Embryonic facial prominence (tissue), 1 donor: Measurements from ENCODE around the gene RNU4-1.
A peak's percentile ranks its signal among the peaks of the same experiment; 100 is the strongest.
"Not testable (repeated sequence)": the region's sequence is repeated elsewhere in the genome, so short reads cannot be mapped to it uniquely, and the experiment has no call there.

Experiments
- DNase-seq: peaks from one replicate; pipeline ENCODE4 v3.0.0-alpha.2; 2016; ENCODE audit errors: extremely low spot score

RNU4-1 gene

DNA sequence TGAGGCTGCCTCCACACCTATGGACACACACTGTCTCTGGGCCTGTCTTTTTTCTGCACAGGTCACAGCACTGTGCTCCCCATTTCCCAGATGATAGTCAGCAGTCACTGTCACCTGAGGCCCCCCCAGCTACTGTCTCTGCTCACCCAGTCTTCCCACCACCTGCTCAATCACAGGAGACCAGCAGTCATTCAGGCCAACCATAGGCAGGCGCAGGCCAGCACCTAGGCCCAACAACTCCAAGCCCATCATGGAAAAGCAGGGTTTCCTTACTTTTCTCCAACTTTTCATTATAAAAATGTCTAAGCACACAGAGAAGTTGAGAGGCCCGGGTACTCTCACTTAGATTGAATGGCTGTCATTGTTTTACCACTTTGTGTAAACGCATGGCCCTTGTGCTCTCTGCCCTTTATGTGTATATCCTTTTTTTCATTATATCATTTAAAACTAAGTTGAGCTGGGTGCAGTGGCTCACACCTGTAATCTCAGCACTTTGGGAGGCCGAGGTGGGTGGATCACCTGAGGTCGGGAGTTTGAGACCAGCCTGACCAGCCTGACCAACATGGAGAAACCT lies 34.6 kb downstream of the RNU4-1 start:
- no peak for DNase-seq

- DNase-seq = peak; percentile 86
These were observed 35.8 kb downstream of the RNU4-1 start for GRCh38 chr12:120257041-120257821.

DNA sequence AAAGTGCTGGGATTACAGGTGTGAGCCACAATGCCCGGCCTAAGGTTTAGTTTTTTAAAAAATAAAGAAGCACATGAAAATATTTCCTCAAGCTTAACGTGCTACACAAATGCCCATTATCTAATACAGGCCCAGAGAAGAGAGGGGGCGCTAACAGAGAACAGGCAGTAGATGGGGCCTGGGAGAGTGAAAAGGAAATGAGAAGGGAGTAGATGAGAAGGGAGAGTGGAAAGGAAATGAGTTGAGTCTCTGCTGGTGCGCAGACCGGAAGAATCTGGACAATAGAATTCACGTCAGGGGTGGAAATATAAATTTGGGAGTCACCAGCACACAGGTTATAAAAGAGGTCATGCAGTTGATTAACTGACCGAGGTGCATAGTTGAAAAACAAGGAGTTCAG lies 38.2 kb downstream of the RNU4-1 start:
- DNase-seq = no peak

DNA sequence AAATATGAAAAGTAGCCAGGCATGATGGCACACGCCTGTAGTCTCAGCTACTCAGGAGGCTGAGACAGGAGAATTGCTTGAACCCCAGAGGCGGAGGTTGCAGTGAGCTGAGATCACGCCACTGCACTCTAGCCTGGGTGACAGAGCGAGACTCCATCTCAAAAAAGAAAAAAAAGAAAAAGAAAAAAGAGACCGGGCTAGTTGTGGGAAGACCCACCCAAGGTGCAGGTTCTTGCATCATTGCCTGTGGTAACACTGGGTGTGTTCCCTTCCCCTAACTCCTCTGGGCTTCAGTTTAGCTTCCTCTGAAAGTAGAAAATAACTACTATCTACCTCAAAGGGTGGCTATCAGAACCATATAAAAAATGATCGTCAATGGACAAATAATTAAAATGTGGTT lies 39.7 kb downstream of the RNU4-1 start:
- not testable (repeated sequence) for DNase-seq

GRCh38 chr12:120252071-120252906 lies 40.7 kb downstream of the RNU4-1 start:
- no peak for DNase-seq

- not testable (repeated sequence) for DNase-seq
These were observed 41.5 kb downstream of the RNU4-1 start for GRCh38 chr12:120251364-120252070.

DNA sequence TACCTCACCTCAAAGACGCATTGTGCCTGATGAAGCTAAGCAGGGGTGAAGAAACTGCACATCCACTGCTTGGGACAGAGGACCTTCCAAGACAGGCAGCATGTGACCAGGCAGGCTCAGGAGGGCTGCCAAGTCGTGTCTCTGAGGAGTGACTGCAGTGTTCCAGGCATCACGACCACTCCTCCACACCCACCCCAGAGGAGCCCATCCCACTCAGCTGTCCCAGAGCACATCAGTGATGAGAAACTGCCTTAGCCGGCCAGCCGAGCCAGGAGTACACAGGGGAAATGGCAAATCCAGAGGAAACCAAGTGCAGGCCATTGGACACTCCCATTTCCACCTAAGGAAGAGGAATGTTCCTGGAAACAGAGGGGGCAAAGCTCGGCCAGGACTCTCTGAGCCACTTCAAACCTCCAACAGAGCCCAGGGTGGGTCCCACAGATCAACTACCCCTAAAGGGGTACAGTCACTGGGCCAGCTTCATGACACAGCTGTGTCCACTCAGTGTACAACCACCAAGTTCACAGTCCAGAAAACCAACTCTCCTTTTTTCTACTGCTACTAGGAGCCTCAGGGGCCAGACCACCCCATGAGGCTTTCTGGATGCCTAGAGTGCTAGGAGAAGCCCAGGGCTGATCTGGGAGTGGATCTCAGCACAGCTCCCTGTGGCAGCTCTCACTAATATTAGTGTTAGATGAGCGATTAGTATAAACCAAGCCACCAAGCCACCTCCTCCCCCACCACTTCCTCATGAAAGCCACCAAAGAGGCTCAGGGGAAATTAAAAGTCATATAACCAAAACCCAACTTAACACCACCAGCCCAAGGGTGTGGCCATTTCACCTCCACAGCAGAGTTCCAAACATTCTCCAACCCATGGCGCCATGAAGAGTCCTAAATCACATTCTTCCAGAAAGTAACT lies 42.9 kb downstream of the RNU4-1 start:
- no peak for DNase-seq

DNA sequence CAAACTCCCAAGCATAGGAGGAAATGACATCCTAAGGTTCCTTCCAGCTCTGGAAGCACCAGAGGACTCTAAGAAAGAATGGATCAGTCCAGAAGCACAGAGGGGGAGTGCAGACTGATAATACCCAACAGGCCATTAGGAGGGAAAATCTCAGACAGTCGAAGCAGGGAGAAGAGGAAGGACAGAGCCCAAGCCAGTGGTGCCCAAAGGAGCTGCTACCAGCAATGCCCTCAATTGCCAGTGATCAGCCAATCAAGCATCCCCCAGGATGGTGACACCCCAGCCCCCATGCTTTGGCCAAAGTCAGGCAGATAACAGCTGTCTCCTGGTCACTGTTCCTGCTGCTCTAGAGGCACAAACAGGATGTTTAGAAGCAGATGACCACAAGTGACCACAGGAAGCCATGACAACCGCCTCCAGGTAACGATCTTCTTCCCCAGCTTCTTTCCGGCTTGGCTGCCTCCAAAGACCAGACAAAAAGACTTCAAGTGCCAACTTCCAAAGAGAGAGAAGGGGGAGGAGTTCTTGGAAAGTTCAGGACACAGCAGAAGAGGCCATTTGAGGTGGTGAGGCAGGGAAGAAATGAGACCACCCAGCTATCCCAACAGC lies 43.7 kb downstream of the RNU4-1 start:
- no peak for DNase-seq

- no peak for DNase-seq
These were observed 45.4 kb downstream of the RNU4-1 start for GRCh38 chr12:120247621-120248030.

GRCh38 chr12:120247183-120247582 lies 45.9 kb downstream of the RNU4-1 start:
- no peak for DNase-seq

- not testable (repeated sequence) for DNase-seq
These were observed 46.3 kb downstream of the RNU4-1 start for GRCh38 chr12:120246705-120247104.
